SIG-M5 treated with dmso at 0.1 percent for 504 hours (cell line): ENCODE data around the gene CKAP5.

ENCODE experiments used
- DNase-seq: peaks from one replicate; lab custom pipeline; 2025; ENCODE audit not compliant: unreplicated experiment; lab: John Stamatoyannopoulos, UW

The CKAP5 gene

DNA sequence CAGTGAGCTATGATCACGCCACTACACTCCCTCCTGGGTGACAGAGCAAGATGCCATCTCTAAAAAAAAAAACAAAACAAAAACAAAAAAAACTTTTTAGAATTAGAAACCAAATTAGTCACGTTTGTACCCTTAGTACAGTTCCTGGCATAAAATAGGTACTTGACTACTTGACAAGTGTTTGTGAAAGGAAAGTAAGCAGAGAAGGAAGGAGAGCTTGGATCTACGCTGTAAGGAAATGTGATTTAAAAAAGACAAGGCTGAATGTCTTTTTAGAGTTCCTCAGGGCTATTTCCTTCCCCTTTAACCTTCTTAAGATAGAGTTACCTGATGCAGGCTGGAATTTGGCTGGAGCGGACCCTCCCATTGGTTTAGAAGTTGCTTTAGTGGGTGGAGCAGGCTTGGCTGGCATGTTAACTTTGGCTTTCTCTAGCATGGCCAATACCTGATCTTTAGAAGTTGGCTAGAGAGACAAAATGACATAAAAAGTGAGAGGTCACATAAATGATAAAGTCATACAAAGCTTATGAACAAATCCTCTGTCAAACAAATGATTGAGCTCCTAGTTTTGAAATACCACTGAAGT is 76.4 kb downstream of the CKAP5 start:
- no peak for DNase-seq

DNA sequence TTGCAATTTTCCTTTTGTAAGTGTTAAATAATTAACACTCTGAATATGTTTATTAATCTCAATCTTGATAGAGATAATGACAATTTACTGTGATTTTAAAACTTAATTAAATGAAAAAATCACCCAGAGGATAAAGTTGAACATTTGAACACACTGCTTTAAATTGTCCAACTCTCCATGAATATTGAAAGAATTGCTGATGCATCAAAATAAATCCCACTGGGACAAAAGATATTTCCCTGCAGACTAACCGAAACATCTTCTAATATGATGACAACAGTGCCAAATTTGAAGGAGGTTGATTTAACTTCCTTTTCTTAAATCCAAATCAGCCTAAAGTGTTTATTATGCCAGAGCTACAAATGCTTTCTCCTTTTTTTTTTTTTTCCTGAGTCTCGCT is 79.4 kb downstream of the CKAP5 start:
- DNase-seq: no peak

DNA sequence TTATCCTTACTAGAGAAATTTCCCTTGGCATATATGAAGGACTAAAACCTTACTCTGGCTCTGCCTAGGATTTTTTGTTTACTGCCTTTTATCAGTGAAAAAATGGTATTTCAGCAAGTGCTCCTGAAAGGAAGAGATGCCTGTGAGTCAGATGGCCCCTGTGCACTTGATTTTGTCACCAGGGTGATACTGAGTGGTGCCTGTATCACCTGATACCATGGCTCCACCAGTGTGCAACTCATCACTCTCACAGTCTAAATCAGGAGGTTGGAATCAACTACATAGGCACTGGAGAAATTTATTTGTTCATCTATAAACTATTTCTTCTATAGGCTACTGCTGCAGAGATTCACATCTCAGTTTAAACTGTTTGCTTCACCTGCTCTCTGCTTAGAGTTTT is 83.8 kb downstream of the CKAP5 start:
- DNase-seq: no peak

DNA sequence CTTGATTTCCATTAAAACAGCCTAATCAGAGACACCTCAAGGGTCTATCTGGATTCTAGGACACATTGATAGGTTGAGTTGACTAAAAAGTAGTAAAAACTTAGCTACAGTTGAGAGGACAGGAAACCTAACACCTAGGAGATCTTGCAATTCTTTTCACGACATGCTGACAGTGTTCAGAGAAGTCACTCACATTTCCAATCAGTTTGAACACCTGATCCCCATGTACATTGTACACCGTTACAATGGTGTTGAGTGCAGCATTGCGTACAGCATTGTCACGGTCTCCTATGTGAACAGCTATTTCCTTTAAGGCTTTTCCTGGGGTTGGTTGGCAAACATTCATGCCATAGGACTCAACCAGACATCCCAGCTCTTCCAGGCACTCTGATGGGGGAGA is 84.3 kb downstream of the CKAP5 start:
- DNase-seq: no peak

DNA sequence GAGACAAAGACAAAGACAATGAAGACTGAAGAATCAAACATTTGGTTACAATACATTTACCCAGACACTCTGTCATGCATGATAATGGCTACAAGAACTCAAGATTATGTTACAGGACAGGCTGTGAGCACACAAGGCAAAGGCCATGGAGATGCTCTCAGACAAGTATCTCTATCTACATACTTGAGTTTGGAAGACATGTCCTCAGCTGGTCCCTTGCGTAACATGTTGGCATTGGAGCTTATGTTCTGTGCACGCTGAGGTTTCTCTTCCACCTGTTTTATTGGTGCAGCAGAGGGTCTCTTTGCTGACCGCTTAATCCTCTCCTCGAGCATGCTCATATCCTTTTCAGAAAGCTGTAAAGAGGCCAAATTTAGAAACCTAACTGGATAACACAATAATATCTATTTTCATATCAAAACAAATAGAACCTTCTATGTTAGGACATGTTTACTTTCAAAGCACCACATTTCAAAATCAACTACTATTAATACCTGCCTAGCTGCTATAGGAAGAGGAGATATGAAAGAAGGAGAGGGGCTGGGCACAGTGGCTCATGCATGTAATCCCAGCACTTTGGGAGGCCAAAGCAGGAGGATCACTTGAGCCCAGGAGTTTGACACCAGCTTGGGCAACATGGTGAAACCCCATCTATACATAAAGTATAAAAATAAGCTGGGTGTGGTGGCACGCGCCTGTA is 85.5 kb downstream of the CKAP5 start:
- no peak for DNase-seq

DNA sequence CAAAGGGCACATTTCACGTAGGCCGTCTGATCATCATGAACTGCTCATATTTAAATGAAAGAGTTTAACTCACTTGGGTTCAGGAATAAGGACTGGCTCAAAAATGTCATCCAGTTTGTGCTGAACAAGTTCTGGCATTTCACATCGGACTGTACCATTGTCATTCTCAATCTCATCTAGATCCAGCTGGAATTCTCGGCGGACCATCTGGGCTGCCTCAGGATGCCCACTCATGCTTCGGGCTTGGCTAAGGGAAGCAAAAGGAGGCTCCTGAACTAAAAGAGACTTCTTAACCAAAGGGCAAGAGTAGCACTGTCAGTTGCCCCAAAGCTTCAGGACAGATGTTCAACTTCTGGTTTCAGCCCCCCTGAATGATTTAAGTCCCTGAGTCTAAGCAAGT is 86.9 kb downstream of the CKAP5 start:
- DNase-seq: no peak

DNA sequence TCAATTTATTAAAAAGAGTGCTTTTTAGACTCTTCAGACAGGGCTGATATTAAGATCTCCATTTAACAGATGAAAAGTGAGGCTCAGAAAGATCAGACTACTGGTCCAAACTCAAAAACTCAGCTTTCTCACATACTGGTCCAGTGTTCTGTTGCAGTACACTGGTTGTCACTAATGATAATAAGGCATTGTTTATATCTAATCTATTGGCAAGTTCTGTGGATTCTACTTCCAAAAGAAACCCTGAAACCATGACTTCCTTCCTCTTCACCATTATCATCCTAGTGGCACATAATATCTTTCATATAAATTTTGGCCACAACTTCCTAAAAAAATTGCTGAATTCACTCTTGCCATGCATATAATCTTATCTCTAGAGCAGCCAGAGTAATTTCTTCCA is 90.1 kb downstream of the CKAP5 start:
- no peak for DNase-seq

DNA sequence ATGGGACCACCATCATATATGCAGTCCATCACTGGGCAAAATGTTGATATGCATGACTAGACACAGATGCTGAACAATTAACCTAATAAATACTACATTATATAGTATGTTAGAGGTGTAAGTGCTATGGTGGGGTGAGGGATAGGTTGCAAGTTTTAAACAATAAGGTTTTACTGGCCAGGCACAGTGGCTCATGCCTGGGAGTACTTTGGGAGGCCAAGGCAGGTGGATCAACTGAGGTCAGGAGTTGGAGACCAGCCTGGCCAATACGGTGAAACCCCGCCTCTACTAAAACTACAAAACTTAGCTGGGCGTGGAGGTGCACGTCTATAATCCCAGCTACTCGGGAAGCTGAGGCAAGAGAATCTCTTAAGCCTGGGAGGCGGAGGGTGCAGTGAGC is 98.9 kb downstream of the CKAP5 start:
- no peak for DNase-seq

DNA sequence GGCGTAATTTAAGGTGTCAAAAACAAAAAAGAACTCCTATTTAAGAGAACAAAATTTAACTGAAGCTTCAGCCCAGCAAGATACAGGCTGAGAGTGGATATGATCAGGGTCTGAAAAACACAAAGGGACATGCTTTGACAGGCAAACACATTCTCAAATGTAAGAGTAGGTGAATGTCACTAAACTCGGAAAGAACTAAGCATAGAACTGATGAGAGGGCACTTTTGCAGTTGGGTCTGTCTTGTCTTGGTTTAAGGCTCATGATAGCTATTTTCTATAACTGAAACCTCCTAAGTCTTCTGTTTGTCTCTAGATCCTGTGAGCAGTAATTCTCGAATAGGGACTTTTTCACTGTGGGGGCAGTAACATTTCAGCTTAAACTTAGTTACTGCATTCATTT is 100.1 kb downstream of the CKAP5 start:
- DNase-seq: no peak

DNA sequence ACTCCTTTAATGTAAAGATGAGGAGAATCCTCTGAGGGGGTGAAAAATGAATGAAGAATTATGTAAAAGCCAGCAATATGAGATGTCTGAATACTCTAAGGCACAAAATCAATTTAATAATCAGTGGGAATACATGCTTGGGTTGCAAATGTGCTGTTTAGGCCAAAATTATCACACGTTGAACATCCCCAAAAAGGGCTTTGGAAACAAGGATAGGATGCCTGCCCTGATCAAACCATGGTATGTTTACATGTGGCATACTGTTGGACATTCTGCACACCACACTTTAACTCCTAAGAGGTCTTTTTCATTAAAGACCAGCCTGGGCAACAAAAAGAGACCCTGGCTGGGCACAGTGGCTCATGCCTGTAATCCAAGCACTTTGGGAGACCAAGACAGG is 100.8 kb downstream of the CKAP5 start:
- no peak for DNase-seq

DNA sequence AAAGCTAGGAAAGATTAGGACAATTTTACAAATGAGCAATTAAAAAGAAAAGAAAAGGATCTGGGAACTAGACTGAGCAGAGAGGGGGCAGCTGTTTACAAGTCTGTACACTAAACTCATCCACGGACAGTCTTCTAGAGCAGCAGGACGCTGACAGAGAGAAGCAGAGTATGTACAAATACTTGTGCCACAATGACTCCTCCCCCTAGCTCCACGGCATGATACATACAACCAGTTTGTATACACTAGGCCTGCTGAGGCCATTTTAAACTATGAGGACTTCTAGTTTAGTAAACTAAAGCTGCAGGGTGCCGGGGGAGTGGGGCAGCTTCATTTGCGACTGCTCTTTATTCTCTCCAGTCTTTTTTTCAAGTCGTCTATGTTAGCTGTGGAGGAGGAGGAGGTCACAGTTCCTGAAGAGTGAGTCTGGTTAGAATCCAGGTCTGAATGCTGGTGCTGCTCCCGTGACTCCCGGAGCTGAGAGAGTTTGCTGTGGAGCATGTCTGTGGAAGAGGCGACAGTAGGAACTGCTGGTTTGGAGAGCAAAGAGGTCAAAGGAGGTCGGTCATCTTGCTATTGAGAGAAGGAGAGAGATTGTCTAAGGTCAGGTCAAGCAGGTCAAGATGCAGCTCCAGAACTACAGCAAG is 102.3 kb downstream of the CKAP5 start:
- no peak for DNase-seq

DNA sequence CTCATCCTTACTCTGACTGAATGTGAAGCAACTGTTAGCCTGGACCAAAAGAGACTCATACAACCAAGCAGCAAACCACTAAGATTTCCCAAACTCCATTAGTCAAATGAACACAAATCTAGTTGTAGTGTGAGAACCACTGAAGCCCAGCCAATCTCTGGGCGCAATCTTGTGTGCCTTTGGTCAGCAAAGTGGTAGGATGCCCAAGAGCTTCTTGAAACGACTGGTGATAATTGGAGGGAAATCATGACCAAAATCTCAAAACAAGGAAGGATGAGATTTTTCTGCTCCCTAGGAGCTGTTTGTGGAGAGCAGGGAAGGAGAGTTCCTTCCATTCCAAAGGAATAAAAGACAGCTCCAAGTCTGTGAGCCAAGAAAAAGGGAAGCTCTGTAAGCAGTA is 103.0 kb downstream of the CKAP5 start:
- no peak for DNase-seq

DNA sequence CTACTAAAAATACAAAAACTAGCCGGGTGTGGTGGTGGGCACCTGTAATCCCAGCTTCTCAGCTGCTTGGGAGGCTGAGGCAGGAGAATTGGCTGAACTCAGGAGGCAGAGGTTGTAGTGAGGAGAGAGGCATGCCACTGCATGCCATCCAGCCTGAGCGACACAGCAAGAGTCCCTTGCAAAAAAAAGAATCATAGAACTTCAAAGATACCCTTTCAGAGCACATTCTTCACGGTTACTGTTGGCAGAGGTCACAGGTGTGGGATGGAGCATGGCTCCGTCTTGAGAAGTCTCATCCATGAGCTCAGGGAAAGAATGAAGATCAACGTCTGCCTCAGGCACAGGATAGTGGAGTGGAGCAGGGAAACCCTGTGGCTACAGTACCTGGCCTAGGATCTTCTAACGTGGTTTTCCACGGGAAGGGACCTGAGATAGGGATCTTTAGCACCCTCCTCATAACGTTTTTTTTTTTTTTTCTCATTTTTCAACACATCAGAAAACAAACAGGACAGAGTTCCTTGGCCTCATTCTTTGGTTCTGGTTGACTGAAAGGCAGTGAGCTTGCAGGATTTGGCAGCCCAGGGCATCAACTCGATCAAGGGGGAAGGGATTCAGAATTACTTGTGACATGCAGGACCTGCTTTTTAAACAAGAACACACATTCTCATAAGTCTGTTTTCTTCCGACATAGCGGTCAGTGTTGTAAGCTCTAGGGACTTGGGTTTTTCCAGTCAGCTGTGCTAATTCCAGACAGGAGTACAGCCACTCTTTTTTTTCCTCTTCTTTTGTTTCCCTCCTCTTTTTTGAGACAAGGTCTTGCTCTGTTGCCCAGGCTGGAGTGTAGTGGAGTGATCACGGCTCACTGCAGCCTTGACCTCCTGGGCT is 104.2 kb downstream of the CKAP5 start:
- DNase-seq: no peak

DNA sequence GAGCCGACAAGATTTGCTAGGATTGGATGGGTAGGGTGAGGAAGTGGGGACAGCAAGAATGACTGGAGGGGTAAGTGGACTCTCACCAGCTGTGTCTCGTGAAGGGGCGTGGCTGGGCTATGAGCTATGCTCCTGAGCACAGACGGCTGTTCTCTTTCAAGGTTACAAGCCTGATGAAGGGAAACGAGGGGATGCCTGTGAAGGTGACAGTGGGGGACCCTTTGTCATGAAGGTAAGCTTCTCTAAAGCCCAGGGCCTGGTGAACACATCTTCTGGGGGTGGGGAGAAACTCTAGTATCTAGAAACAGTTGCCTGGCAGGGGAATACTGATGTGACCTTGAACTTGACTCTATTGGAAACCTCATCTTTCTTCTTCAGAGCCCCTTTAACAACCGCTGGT is 107.2 kb downstream of the CKAP5 start:
- no peak for DNase-seq

DNA sequence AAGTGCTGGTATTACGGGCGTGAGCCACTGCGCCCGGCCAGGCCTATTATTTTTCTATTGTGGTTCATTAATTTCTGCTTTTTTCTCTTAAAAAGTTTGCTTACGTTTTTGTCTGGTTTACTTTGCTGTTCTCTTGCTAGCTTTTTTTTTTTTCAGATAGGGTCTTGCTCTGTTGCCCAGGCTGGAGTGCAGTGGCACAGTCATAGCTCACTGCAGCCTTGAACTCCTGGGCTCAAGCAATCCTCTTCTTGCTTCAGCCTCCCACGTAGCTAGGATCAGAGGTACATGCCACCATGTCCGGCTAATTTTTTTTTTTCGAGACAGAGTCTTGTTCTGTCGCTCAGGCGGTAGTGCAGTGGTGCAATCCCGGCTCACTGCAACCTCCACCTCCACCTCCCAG is 108.4 kb downstream of the CKAP5 start:
- DNase-seq: no peak

DNA sequence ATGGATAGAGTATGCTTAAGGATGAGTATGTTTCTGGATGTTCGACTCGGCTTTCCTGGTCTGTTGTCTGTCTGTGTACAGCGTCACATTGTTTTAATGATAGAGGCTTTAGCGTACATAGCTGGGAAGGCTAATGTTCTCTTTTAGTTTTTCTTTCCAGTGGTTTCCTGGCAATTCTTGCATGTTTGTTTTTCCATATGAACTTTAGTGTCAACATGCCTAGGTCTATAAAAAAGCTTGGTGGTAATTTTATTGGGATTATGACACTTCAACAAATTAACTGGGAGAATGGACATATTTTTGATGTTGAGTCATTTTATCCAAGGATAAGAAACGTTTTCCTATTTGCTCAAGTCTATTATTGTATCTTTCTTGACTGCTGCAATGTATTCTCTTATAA is 109.5 kb downstream of the CKAP5 start:
- DNase-seq: no peak

DNA sequence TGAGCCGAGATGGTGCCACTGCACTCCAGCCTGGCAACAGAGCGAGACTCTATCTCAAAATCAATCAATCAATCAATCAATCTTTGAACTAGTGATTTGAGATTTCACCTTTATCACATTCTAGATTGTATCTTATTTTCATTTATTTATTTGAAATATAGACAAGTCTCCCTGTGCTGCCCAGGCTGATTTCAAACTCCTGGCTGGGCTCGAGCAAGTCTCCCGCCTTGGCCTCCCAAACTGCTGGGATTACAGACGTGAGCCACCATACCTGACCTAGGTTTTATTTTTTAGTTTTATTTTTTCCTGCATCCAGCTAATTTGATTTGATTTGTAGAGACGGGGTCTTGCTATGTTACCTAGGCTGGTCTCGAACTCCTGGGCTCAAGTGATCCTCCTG is 109.9 kb downstream of the CKAP5 start:
- no peak for DNase-seq

DNA sequence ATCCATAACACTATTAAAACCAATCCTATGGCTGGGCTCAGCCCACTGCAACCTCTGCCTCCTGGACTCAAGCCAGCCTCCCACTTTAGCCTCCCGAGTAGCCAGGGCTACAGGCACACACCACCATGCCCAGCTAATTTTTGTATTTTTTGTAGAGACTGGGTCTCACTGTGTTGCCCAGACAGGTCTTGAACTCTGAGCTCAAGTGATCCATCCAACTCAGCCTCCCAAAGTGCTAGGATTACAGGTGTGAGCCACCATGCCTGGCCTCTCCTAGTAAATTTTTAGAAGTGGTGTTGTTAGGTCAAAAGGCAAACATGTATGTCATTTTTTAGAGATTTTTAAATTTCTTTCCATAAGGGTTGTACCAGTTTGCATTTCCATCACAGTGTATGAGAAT is 112.8 kb downstream of the CKAP5 start:
- DNase-seq: no peak

DNA sequence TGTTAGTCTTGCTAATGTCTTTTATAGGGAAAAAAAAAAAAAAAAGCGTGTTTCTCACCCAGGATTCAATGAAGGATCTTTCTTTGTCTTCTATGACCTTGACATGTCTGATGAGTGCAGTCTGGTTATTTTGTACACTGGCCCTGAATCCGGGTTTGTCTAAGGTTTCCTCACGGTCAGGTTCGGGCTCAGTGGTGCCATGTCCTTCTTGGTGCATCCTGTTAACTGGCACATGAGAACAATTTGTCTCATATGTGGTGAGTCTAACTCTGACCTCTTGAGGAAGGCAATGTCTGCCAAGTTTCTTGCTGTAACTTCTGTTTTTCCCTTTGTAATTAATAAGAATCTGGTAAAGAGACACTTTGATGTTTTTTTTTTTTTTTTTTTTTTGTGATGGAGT is 114.5 kb downstream of the CKAP5 start:
- no peak for DNase-seq

DNA sequence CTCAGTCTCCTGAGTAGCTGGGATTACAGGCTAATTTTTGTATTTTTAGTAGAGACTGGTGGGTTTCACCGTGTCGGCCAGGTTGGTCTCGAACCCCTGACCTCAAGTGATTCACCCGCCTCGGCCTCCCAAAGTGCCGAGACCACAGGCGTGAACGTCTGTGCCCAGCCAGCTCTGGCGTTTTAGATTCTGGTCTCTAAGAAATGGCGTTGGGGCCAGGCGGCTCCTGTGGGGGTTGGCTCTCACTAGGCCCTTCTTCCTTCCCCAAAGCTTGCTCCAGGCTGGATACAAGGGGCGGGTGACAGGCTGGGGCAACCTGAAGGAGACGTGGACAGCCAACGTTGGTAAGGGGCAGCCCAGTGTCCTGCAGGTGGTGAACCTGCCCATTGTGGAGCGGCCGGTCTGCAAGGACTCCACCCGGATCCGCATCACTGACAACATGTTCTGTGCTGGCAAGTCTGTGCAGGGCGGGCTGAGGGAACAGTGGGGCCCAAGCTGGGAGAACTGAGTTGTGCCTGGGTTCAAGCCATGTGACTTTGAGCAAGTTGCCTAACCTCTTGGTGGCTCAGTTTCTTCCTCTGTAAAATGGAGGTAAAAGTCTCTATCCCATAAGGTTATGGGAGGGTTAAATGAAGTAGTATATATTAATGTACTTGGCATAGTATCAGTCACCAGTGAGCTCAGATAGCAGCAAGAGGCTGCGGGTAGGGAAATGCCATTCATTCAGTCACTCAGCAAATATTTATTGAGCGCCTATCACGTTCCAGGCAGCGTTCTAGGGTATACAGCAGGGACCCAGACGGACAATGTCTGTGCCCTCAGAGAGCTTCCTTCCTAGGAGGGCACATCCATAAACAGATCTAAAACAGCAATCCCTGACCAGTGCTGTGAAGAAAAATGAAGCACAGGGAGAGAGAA is 116.7 kb downstream of the CKAP5 start:
- DNase-seq: no peak

DNA sequence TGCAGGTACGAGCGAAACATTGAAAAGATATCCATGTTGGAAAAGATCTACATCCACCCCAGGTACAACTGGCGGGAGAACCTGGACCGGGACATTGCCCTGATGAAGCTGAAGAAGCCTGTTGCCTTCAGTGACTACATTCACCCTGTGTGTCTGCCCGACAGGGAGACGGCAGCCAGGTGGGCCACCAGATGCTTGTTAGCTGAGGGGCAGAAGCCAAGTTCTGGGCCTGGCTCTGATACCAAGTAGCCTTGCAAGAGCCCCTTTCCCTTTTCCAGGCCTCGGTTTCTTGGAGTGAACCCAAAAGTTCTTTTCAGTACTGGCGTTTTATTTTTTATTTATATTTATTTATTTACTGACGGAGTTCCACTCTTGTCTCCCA is 117.4 kb downstream of the CKAP5 start:
- no peak for DNase-seq
